ENCODE results near the gene RBCK1.
A peak's percentile ranks its signal among the peaks of the same experiment; 100 is the strongest.

Gene RBCK1

DNA sequence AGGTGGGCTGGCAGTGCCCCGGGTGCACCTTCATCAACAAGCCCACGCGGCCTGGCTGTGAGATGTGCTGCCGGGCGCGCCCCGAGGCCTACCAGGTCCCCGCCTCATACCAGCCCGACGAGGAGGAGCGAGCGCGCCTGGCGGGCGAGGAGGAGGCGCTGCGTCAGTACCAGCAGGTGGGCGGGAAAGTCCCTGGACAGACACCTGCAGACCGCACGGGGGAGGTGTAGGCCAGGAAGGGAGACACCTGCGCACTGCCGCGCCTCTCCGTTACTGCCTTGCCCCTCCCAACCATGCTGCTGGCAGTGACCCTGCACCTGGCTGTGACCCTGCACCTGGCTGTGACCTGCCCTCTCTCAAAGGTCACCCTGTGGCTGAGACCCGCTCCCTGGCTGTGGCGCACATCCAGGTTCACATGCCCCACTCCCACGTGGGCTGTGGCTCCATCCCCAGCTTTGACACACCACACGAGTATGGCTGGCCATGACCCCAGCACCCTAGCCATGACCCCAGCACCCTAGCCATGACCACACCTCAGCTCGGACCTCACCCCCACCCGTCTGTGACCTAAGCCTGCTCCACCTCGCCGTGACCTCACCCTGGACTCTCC is 11.6 kb downstream of the RBCK1 start:
- Histone ChIP-seq H3K4me2 (ENCODE audit: low read length) (peak overlapping the region; percentile 61), H3F3A (ENCODE audit: insufficient read depth, low read length) (no peaks in the 10 kb centered on the region), H3K36me3 (ENCODE audit: insufficient read depth, low read length) (peaks cover 45% of the 10 kb centered on the region), H3K4me3 (ENCODE audit: low read depth, low read length, poor library complexity, severe bottlenecking) (peak overlapping the region; percentile 45), H3K79me2 (ENCODE audit: insufficient read depth, low read length) (0 out of 2 replicates have a peak, but pooled peaks cover 1% of the 10 kb centered on the region), H4K20me1 (ENCODE audit: insufficient read depth, low read length) (no peaks in the 10 kb centered on the region), H3K27ac (ENCODE audit: low read depth, low read length, poor library complexity, severe bottlenecking) (peak overlapping the region; percentile 92), H3K9ac (ENCODE audit: low read length) (peak overlapping the region; percentile 58; the same call in 1 of the 2 replicates), H2AFZ (ENCODE audit: low read length) (no peak overlapping the region), H3K9me2 (ENCODE audit: low read depth, low read length) (no peaks in the 10 kb centered on the region), H3K4me1 (ENCODE audit: insufficient read depth, low read length, severe bottlenecking) (peaks cover 23% of the 10 kb centered on the region), H3K9me3 (ENCODE audit: low read length) (no peaks in the 10 kb centered on the region), H3K27me3 (ENCODE audit: insufficient read depth, low read length) (no peaks in the 10 kb centered on the region)
- no peak for TF ChIP-seq EZH2 (IDR thresholded peaks at IDR 0.05; ENCODE audit: borderline replicate concordance, low read length)
- TF ChIP-seq, protein P1, sequence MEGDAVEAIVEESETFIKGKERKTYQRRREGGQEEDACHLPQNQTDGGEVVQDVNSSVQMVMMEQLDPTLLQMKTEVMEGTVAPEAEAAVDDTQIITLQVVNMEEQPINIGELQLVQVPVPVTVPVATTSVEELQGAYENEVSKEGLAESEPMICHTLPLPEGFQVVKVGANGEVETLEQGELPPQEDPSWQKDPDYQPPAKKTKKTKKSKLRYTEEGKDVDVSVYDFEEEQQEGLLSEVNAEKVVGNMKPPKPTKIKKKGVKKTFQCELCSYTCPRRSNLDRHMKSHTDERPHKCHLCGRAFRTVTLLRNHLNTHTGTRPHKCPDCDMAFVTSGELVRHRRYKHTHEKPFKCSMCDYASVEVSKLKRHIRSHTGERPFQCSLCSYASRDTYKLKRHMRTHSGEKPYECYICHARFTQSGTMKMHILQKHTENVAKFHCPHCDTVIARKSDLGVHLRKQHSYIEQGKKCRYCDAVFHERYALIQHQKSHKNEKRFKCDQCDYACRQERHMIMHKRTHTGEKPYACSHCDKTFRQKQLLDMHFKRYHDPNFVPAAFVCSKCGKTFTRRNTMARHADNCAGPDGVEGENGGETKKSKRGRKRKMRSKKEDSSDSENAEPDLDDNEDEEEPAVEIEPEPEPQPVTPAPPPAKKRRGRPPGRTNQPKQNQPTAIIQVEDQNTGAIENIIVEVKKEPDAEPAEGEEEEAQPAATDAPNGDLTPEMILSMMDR (IDR thresholded peaks at IDR 0.05; ENCODE audit: low read length) = peak; percentile 40; the same call in 1 of the 2 replicates

DNA sequence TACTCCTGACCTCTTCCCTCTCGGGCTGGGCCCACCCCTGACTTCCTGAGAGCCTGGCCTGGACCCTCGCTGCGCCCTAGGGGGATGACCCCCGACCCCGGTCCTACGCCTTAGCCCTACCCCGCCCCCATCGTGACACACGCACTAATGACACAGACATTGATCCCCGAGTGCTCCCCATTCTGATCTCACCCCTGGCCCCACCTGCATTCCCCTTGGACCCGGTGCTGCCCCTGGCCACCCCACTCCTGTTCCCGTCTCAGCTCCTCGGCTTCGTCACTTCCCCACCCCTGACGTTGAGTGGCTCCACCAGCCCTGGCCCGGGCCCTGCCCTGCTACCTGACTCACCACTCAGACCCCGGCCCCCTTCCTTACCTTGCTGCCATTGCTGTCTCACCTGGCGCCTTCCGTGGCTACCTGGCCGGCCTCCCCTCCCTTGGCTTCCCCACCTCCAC is 12.1 kb downstream of the RBCK1 start:
- H3K9me3 ChIP-seq (ENCODE audit: low read length) = no peaks in the 10 kb centered on the region
- peak overlapping the region; percentile 61 for H3K4me2 ChIP-seq (ENCODE audit: low read length)
- peak overlapping the region; percentile 41; the same call in 1 of the 2 replicates for H3K9ac ChIP-seq (ENCODE audit: low read length)
- no peaks in the 10 kb centered on the region for H3K79me2 ChIP-seq (ENCODE audit: insufficient read depth, low read length)
- H3K27me3 ChIP-seq (ENCODE audit: insufficient read depth, low read length) = no peaks in the 10 kb centered on the region
- H4K20me1 ChIP-seq (ENCODE audit: insufficient read depth, low read length) = no peaks in the 10 kb centered on the region
- H3K36me3 ChIP-seq (ENCODE audit: insufficient read depth, low read length) = peaks cover 43% of the 10 kb centered on the region
- H3K9me2 ChIP-seq (ENCODE audit: low read depth, low read length) = no peaks in the 10 kb centered on the region
- H2AFZ ChIP-seq (ENCODE audit: low read length) = no peak overlapping the region
- H3F3A ChIP-seq (ENCODE audit: insufficient read depth, low read length) = no peaks in the 10 kb centered on the region
- H3K4me1 ChIP-seq (ENCODE audit: insufficient read depth, low read length, severe bottlenecking) = peaks cover 23% of the 10 kb centered on the region
- H3K4me3 ChIP-seq (ENCODE audit: low read depth, low read length, poor library complexity, severe bottlenecking) = peak overlapping the region; percentile 45
- TF ChIP-seq, protein P1 (IDR thresholded peaks at IDR 0.05; ENCODE audit: low read length) = no peak
- TF ChIP-seq EZH2 (IDR thresholded peaks at IDR 0.05; ENCODE audit: borderline replicate concordance, low read length) = no peak
- peak overlapping the region; percentile 92 for H3K27ac ChIP-seq (ENCODE audit: low read depth, low read length, poor library complexity, severe bottlenecking)

DNA sequence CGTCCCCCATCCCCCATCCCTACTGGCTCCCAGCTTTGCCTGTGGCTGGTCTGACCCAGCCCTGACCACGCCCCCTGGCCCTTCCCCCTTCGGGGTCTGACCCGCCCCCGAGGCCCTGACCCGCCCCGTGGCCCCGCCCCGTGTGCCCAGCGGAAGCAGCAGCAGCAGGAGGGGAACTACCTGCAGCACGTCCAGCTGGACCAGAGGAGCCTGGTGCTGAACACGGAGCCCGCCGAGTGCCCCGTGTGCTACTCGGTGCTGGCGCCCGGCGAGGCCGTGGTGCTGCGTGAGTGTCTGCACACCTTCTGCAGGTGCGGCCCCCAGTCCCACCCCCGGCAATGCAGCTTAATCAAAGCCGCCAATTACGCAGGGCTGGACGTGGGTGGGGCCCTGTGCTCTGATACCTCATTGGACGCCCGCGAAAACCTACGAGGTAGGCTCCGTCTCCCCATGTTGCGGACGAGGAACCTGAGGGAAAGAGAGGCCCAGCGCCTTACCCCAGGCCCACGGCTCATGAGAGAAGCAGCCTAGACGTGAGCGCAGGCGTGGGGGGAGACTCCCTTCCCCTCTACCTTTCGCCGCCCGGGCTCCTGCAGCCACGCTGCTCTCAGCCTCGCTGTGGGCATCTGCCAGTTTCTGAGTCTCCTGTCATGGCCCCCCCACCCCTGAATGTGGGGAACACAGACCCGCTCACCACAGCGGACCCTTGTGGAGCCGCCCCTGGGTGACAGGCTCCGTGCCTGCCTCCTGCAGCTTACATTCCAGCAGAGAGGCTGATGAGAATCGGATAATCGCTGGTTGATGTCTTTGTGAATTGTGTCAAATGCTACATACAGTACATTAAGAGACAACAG is 12.8 kb downstream of the RBCK1 start:
- H3F3A ChIP-seq (ENCODE audit: insufficient read depth, low read length) = no peaks in the 10 kb centered on the region
- no peaks in the 10 kb centered on the region for H3K9me2 ChIP-seq (ENCODE audit: low read depth, low read length)
- no peaks in the 10 kb centered on the region for H3K79me2 ChIP-seq (ENCODE audit: insufficient read depth, low read length)
- H3K4me2 ChIP-seq (ENCODE audit: low read length) = peak overlapping the region; percentile 58
- no peak overlapping the region for H3K27ac ChIP-seq (ENCODE audit: low read depth, low read length, poor library complexity, severe bottlenecking)
- H3K4me3 ChIP-seq (ENCODE audit: low read depth, low read length, poor library complexity, severe bottlenecking) = peak overlapping the region; percentile 50
- no peak overlapping the region for H3K9ac ChIP-seq (ENCODE audit: low read length)
- H4K20me1 ChIP-seq (ENCODE audit: insufficient read depth, low read length) = no peaks in the 10 kb centered on the region
- no peaks in the 10 kb centered on the region for H3K27me3 ChIP-seq (ENCODE audit: insufficient read depth, low read length)
- no peaks in the 10 kb centered on the region for H3K9me3 ChIP-seq (ENCODE audit: low read length)
- TF ChIP-seq, protein P1 (IDR thresholded peaks at IDR 0.05; ENCODE audit: low read length) = no peak
- TF ChIP-seq EZH2 (IDR thresholded peaks at IDR 0.05; ENCODE audit: borderline replicate concordance, low read length) = no peak
- peaks cover 23% of the 10 kb centered on the region for H3K4me1 ChIP-seq (ENCODE audit: insufficient read depth, low read length, severe bottlenecking)
- H2AFZ ChIP-seq (ENCODE audit: low read length) = no peak overlapping the region
- peaks cover 36% of the 10 kb centered on the region for H3K36me3 ChIP-seq (ENCODE audit: insufficient read depth, low read length)
